ENCODE results near the gene LRRC7.

The LRRC7 gene

GRCh38 chr1:69592341-69592740, 24.6 kb downstream of the LRRC7 start:
- DNase-seq = no peak

- no peak for DNase-seq
Measured at GRCh38 chr1:69595486-69595885, 27.8 kb downstream of the LRRC7 start.

DNA sequence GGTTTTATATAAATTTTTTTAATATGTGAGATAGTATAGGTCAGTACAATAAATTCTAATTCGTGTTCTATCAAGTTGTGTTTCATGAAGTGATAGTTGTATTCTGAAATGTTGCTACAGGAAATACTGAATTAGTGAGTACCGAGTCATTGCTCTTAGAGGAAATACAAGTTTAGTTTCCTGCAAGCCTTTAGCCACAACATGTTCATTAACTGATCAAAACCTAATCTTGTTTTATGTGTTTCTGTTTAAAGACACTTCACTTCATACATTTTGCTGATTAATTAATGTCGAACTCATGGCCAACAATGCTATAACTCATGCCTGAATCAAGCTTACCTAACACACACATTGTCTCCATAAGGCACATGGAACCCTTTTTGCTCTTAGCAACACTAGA, 43.6 kb downstream of the LRRC7 start:
- no peak for DNase-seq

- DNase-seq = no peak
Measured at GRCh38 chr1:69613414-69613813, 45.7 kb downstream of the LRRC7 start.

- DNase-seq = no peak
Measured at GRCh38 chr1:69638673-69639072, 71.0 kb downstream of the LRRC7 start.

DNA sequence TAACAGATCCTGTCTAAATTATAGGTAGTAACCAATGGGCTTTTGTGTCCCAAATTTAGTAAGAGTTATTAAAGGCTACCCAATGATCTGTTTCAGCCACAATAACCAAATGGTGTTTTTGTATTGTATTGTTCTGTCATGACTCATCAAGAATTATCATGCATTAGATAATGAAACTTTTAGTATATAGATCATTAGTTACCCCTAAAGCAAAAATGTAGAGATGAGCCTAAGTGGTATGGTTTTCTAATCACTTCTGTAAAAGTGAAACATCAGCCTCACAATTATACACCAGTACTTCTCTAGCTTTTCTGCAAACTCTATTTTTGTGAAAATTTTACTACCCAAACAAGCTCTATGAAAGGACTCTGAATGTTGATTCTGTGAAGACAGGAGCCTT, 71.4 kb downstream of the LRRC7 start:
- DNase-seq = no peak

- no peak for DNase-seq
Measured at GRCh38 chr1:69643266-69643665, 75.5 kb downstream of the LRRC7 start.

GRCh38 chr1:69645477-69645876, 77.8 kb downstream of the LRRC7 start:
- no peak for DNase-seq

- no peak for DNase-seq
Measured at GRCh38 chr1:69648486-69648885, 80.8 kb downstream of the LRRC7 start.

DNA sequence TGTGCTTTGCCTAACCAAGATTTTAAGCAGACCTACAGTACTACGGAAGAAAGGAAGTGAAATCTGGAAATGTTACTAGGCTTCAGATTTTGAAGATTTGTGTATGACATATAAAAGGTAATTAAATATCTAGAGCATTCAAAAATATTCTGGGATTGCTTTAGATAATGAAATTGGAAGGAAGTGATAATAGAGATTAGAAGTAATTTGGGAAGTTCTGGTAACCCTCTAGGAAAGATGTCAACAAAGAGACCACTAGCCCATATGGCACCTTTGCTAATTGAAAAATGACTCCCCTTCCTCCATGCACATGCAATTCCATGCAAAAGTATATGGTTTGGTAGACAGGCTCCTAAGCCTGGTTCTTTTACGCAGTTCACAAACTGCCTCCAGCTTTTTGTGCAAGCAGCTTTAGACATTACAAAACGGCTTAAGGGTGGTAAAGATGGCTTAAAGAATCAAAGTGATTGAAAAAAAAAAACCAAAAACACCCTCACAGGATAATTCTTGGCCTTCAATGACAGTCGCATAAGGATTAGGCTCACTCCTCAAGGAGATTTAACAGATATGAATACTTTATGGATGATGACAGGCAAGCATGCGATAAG, 81.8 kb downstream of the LRRC7 start:
- no peak for DNase-seq

DNA sequence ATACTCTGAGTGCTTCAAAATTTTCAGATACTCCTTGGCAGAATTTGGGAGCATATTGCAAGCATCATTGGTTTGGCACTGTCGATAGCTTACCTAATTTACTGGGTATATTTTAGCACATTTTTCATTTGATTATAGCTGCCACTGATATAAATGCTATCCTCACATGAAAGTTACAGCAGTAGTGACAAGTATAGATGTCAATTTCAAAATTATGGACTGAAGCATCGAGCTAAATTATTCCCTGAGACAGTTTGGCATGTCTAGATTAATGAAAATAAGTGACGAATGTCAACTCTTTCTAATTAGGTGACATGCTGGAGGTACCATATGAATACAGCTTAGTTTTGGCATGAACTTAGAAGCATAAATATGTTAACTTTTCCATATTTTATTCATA, 83.1 kb downstream of the LRRC7 start:
- no peak for DNase-seq

GRCh38 chr1:69651656-69652055, 83.9 kb downstream of the LRRC7 start:
- no peak for DNase-seq

DNA sequence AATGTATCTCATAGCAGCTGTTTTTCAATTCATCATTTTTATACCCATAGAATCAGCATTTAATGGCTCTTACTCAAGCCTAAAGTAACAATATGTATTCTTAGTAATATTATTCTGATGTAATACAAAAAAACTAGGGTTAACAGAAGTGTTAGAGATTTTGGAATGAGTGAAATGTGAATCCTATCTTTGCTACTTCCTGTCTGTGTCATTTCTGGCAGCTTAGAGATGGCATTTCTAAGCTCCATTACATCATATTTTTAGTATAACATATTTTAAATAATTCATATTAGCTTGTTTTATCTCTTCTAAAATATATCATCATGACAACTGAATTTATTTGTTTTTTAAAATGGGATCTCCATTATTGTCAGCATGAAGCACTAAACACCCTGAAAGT, 90.2 kb downstream of the LRRC7 start:
- DNase-seq = no peak

DNA sequence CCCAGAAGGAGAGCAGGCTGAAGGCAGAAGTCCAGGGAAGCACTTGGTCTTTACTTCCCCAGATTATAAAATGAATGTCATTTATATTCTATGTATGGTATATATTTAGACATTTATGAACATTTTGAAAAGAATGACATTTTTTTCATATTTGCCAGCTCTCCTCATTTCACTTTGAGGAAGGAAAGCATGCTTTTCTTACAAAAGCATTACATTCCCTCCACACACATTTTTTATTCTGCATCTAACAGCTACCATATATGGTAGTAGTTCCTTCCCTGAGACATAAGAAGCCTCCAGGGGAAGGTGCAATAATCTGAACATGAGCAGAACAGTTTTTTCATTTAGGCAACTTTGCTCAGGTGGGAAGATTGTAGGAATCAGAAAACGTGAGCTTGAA, 94.0 kb downstream of the LRRC7 start:
- DNase-seq = no peak

GRCh38 chr1:69662321-69662720, 94.6 kb downstream of the LRRC7 start:
- DNase-seq = no peak

GRCh38 chr1:69671363-69672010, 103.8 kb downstream of the LRRC7 start:
- DNase-seq = no peak

GRCh38 chr1:69673321-69673720, 105.6 kb downstream of the LRRC7 start:
- DNase-seq = no peak

- no peak for DNase-seq
Measured at GRCh38 chr1:69679965-69680364, 112.2 kb downstream of the LRRC7 start.

- no peak for DNase-seq
Measured at GRCh38 chr1:69686367-69686984, 118.8 kb downstream of the LRRC7 start.

GRCh38 chr1:69688193-69688592, 120.5 kb downstream of the LRRC7 start:
- no peak for DNase-seq

- DNase-seq = no peak
Measured at GRCh38 chr1:69691179-69691578, 123.5 kb downstream of the LRRC7 start.

DNA sequence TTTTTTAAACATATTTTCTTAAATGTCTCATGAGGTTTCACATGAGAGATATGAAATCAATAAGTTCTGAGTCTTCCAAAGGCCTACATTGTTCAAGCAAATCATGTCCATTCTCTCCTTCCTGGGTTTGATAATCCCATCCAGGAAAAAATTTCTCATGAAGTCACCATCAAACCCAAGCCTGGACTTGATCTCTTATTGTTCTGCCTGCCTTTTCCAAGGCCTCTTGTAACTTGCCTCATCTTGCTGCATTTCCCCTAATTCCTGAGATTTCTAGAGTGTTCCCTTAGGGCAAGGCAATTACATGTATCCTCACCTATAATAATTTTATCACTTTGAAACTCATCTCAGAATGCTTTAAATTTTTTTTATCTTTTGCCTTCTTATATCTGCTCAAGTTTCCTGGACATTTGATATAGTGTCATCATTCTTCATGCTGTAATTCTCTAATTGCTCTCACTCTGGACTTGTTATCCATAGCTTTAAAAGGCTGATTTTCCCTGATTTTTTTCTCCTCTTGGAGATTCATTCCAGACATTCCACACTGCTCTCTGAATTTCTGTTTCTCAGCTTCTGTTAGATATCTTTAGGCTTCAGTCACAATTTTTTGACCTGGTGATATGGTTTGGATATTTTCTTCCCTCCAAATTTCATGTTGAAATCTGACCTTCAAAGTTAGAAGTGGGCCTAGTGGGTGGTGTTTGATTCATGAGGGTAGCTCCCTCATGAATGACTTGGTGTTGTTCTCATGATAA, 126.4 kb downstream of the LRRC7 start:
- DNase-seq = no peak

- DNase-seq = no peak
Measured at GRCh38 chr1:69697340-69697739, 129.6 kb downstream of the LRRC7 start.

DNA sequence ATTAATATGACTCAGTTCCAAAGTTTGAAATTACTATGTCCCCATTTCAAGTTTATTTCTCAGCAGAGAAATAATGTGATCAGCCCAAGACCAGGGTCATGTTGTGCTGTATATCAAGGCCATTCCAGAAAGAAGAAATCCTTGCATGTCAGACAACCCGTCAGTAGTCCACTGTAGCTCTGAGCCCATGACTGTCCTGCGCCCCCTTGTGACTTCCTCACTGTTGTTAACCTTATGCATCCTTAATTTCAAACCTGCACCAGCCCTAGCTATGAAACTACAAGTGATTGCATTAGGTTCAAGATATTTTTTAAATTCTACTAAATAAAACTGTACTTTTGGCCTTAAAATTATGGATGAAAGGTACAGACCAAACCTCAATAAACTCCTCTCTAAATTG, 133.0 kb downstream of the LRRC7 start:
- DNase-seq = no peak
